Ishikawa (cell line): ENCODE data around the gene SRRM2.

Experiments
- CREB1 ChIP-seq: IDR thresholded peaks from 2 replicates; pipeline ENCODE4 v1.6.1; 2012; ENCODE audit warnings: low read depth
- EGR1 ChIP-seq: IDR thresholded peaks from 2 replicates; pipeline ENCODE4 v1.6.1; 2012
- EP300 ChIP-seq: IDR thresholded peaks from 2 replicates; pipeline ENCODE4 v1.6.1; 2012; ENCODE audit warnings: borderline replicate concordance
- MAX ChIP-seq: IDR thresholded peaks from 2 replicates; pipeline ENCODE4 v1.6.1; 2012
- TAF1 ChIP-seq: IDR thresholded peaks from 2 replicates; pipeline ENCODE4 v1.6.1; 2012; ENCODE audit warnings: low read depth, mild to moderate bottlenecking
- TCF12 ChIP-seq: IDR thresholded peaks from 2 replicates; pipeline ENCODE4 v1.6.1; 2012; ENCODE audit warnings: low read depth
- YY1 ChIP-seq: IDR thresholded peaks from 2 replicates; pipeline ENCODE4 v1.6.1; 2012; ENCODE audit warnings: low read depth
- ZBTB7A ChIP-seq: IDR thresholded peaks from 2 replicates; pipeline ENCODE4 v1.6.1; 2012; ENCODE audit warnings: low read depth
- TF ChIP-seq, protein P1 (sequence below): IDR thresholded peaks from 2 replicates; pipeline ENCODE4 v1.6.1; 2012; ENCODE audit warnings: low read depth, mild to moderate bottlenecking
- TF ChIP-seq, protein P2 (sequence below): IDR thresholded peaks from 2 replicates; pipeline ENCODE4 v1.6.1; 2012

GRCh38 chr16:2713523-2713922 is 38.9 kb upstream of the SRRM2 start:
- TF ChIP-seq EP300, result no peak
- no peak for TF ChIP-seq MAX
- TF ChIP-seq, protein P1, sequence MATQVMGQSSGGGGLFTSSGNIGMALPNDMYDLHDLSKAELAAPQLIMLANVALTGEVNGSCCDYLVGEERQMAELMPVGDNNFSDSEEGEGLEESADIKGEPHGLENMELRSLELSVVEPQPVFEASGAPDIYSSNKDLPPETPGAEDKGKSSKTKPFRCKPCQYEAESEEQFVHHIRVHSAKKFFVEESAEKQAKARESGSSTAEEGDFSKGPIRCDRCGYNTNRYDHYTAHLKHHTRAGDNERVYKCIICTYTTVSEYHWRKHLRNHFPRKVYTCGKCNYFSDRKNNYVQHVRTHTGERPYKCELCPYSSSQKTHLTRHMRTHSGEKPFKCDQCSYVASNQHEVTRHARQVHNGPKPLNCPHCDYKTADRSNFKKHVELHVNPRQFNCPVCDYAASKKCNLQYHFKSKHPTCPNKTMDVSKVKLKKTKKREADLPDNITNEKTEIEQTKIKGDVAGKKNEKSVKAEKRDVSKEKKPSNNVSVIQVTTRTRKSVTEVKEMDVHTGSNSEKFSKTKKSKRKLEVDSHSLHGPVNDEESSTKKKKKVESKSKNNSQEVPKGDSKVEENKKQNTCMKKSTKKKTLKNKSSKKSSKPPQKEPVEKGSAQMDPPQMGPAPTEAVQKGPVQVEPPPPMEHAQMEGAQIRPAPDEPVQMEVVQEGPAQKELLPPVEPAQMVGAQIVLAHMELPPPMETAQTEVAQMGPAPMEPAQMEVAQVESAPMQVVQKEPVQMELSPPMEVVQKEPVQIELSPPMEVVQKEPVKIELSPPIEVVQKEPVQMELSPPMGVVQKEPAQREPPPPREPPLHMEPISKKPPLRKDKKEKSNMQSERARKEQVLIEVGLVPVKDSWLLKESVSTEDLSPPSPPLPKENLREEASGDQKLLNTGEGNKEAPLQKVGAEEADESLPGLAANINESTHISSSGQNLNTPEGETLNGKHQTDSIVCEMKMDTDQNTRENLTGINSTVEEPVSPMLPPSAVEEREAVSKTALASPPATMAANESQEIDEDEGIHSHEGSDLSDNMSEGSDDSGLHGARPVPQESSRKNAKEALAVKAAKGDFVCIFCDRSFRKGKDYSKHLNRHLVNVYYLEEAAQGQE, result no peak
- TF ChIP-seq, protein P2, sequence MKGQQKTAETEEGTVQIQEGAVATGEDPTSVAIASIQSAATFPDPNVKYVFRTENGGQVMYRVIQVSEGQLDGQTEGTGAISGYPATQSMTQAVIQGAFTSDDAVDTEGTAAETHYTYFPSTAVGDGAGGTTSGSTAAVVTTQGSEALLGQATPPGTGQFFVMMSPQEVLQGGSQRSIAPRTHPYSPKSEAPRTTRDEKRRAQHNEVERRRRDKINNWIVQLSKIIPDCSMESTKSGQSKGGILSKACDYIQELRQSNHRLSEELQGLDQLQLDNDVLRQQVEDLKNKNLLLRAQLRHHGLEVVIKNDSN, result no peak
- no peak for TF ChIP-seq ZBTB7A
- no peak for TF ChIP-seq TCF12
- no peak for TF ChIP-seq EGR1
- no peak for TF ChIP-seq YY1
- no peak for TF ChIP-seq CREB1
- no peak for TF ChIP-seq TAF1
